HL-60 (cell line): ENCODE results near the gene IQGAP1.

Source experiments
- DNase-seq, 2 experiments: peaks; one replicate each; pipeline ENCODE4 v3.0.0-alpha.2; 2010 to 2020; ENCODE audit warnings: low read depth in 1 of 2, low spot score in 1 of 2
- H3K27ac ChIP-seq: fragments of 250-450 bp; sonication (Bioruptor Pico); replicated peaks from 2 replicates; pipeline ENCODE4 v1.5.1; 2020; ENCODE audit warnings: mild to moderate bottlenecking, moderate library complexity
- H3K27me3 ChIP-seq: fragments of 250-450 bp; sonication (Bioruptor Pico); 2 replicates; pipeline ENCODE4 v1.5.1; 2021; ENCODE audit warnings: mild to moderate bottlenecking, moderate library complexity; ENCODE audit not compliant: insufficient read depth, poor library complexity, severe bottlenecking
- H3K4me3 ChIP-seq: replicated peaks from 2 replicates; pipeline ENCODE4 v1.5.1; 2011; ENCODE audit warnings: mild to moderate bottlenecking, control low read depth, low read length; ENCODE audit not compliant: insufficient read depth
- GABPA ChIP-seq: IDR thresholded peaks from 2 replicates; pipeline ENCODE4 v1.6.1; 2012; ENCODE audit warnings: low read depth
- POLR2AphosphoS5 ChIP-seq: IDR thresholded peaks from 2 replicates; pipeline ENCODE4 v1.6.1; 2012; ENCODE audit warnings: low read depth
- SPI1 ChIP-seq: IDR thresholded peaks from 2 replicates; pipeline ENCODE4 v1.6.1; 2012; ENCODE audit warnings: low read depth, mild to moderate bottlenecking, borderline replicate concordance
- TF ChIP-seq, protein P1 (sequence below): IDR thresholded peaks from one replicate; pipeline ENCODE4 v1.5.1; 2011; ENCODE audit warnings: low read length, control low read depth, inconsistent platforms; ENCODE audit not compliant: insufficient read depth
- TF ChIP-seq, protein P2 (sequence below): IDR thresholded peaks from 2 replicates; pipeline ENCODE4 v1.6.1; 2012; ENCODE audit warnings: low read depth; ENCODE audit not compliant: insufficient replicate concordance

Gene IQGAP1

DNA sequence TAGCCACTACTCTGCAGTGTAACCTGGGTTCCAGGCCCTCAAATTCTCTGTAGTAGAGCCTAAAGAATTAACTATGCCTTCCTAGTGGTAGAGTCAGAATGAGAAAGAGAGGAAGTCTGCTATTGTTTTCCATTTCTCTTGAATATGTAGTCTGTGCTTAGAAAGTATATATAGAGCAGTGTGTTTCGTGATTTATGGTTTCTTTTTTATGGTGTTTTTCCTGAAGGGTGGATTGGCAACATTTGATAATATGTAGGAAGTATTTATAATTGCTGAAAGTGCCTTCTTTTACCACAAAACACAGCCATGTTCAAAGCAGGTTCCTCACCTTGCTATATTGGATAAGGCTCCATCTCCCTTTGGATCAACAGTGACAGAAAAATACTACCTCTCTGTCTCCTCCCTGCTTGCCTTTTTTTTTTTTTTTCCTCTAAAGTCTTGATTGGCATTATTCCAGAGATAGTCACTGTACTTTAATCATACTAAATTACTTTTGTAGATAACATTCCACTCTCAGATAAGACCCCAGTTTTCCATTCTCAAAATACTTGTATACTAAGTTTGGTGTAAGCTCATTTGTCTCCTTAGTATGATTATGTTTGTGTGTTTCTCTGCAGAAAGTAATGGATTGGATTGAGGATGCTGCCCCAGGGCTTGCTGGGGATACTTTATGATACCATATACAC lies 47.8 kb downstream of the IQGAP1 start:
- no peak for DNase-seq
- H3K27me3 ChIP-seq = no peaks in the 10 kb centered on the region
- no peak overlapping the region for H3K4me3 ChIP-seq
- no peak for TF ChIP-seq GABPA
- TF ChIP-seq, protein P1, sequence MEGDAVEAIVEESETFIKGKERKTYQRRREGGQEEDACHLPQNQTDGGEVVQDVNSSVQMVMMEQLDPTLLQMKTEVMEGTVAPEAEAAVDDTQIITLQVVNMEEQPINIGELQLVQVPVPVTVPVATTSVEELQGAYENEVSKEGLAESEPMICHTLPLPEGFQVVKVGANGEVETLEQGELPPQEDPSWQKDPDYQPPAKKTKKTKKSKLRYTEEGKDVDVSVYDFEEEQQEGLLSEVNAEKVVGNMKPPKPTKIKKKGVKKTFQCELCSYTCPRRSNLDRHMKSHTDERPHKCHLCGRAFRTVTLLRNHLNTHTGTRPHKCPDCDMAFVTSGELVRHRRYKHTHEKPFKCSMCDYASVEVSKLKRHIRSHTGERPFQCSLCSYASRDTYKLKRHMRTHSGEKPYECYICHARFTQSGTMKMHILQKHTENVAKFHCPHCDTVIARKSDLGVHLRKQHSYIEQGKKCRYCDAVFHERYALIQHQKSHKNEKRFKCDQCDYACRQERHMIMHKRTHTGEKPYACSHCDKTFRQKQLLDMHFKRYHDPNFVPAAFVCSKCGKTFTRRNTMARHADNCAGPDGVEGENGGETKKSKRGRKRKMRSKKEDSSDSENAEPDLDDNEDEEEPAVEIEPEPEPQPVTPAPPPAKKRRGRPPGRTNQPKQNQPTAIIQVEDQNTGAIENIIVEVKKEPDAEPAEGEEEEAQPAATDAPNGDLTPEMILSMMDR = no peak
- no peak for TF ChIP-seq POLR2AphosphoS5
- no peak overlapping the region for H3K27ac ChIP-seq

DNA sequence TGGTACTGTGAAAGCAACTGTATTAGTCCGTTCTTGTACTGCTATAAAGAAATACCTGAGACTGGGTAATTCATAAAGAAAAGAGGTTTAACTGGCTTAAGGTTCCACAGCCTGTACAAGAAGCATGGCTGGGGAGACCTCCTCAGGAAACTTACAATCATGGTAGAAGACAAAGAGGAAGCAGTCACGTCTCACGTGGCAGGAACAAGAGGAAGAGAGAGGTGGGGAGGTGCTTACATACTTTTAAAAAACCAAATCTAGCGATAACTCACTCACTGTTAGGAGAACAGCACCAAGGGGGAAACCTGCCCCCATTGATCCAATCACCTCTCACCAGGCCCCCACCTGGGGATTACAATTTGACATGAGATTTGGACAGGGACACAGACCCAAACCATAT lies 48.9 kb downstream of the IQGAP1 start:
- TF ChIP-seq SPI1 (no peak), GABPA (no peak), POLR2AphosphoS5 (no peak)
- TF ChIP-seq, protein P1 = no peak
- TF ChIP-seq, protein P2, sequence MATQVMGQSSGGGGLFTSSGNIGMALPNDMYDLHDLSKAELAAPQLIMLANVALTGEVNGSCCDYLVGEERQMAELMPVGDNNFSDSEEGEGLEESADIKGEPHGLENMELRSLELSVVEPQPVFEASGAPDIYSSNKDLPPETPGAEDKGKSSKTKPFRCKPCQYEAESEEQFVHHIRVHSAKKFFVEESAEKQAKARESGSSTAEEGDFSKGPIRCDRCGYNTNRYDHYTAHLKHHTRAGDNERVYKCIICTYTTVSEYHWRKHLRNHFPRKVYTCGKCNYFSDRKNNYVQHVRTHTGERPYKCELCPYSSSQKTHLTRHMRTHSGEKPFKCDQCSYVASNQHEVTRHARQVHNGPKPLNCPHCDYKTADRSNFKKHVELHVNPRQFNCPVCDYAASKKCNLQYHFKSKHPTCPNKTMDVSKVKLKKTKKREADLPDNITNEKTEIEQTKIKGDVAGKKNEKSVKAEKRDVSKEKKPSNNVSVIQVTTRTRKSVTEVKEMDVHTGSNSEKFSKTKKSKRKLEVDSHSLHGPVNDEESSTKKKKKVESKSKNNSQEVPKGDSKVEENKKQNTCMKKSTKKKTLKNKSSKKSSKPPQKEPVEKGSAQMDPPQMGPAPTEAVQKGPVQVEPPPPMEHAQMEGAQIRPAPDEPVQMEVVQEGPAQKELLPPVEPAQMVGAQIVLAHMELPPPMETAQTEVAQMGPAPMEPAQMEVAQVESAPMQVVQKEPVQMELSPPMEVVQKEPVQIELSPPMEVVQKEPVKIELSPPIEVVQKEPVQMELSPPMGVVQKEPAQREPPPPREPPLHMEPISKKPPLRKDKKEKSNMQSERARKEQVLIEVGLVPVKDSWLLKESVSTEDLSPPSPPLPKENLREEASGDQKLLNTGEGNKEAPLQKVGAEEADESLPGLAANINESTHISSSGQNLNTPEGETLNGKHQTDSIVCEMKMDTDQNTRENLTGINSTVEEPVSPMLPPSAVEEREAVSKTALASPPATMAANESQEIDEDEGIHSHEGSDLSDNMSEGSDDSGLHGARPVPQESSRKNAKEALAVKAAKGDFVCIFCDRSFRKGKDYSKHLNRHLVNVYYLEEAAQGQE = no peak
- Histone ChIP-seq H3K27me3 (no peaks in the 10 kb centered on the region), H3K27ac (peak overlapping the region; percentile 16; the same call in 1 of the 2 replicates), H3K4me3 (no peak overlapping the region)
- DNase-seq = peak in 1 of 2 experiments; percentile 11

DNA sequence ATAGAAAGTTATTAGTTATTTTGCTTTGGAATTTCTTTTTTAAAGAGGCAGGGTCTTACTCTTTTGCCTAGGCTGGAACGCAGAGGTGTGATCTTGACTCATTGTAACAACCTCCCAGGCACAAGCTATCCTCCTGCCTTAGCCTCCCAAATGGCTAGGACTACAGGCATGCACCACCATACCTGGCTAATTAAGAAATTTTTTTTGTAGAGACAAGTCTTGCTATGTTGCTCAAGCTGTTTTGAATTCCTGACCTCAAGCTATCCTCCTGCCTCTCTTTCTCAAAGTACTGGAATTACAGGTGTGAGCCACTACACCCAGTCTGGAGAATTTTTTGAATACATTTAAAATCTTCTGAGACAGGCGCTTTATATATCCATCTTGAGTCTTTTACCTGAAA lies 49.5 kb downstream of the IQGAP1 start:
- Histone ChIP-seq H3K27me3 (no peaks in the 10 kb centered on the region), H3K27ac (no peak overlapping the region), H3K4me3 (no peak overlapping the region)
- TF ChIP-seq POLR2AphosphoS5 (no peak), GABPA (no peak), SPI1 (no peak)
- TF ChIP-seq, protein P1 = no peak
- TF ChIP-seq, protein P2 = no peak
- no peak for DNase-seq

DNA sequence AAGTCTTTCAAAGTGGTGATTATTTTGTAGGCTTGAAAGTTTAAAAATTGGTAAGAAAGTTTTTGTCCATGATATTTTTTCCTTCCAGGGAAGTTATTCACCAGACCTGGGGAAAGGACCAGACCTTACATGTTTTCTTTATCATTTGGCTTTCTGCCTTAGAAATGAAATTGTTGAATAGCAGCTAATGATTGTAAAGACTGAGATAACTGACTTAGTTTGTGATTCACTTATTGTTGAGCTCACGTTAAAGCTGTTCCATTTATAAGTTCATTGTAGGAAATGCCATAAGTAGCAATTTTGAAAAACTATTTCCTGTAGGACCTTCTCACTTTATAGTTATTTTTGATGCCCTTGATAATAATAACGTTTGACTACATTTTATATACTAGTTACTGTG lies 51.9 kb downstream of the IQGAP1 start:
- no peak overlapping the region for H3K27ac ChIP-seq
- DNase-seq = no peak
- TF ChIP-seq SPI1 = no peak
- TF ChIP-seq, protein P2 = no peak
- no peak for TF ChIP-seq POLR2AphosphoS5
- TF ChIP-seq, protein P1 = no peak
- TF ChIP-seq GABPA = no peak
- H3K27me3 ChIP-seq = no peaks in the 10 kb centered on the region
- no peak overlapping the region for H3K4me3 ChIP-seq
